GM12801 (cell line): ENCODE measurements around the gene TBC1D17.

Experiments
- CTCF ChIP-seq: IDR thresholded peaks from one replicate; pipeline ENCODE4 v1.5.1; 2011; ENCODE audit warnings: control low read depth; ENCODE audit not compliant: insufficient read length; ENCODE audit errors: extremely low read depth

Gene TBC1D17

DNA sequence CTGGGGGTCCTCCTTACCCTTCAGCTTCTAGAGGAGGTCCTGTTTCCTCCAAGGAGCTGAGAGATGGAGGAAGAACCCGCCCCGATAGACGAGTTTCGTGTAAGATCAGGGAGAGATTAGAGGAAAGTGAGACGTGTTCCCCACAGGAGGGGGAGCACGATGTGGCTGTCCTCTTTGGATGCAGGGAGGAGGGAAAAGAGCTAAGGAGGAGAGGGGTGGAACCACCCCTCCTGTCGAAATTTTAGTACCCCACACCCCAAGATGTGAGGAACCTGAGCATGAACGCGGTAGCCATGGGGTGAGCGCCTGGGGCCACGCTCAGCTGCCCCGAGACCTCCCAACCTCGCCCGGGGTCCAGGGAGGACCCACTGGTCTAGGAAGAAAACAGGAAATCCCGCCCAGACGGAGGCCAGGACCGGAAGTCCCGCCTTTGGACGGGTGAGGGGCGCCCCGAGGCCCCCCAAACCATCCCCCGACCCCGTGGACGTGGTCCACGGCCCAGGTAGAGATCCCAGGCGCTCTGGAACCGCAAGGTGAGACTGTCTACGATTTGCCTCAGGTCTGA is 1.6 kb upstream of the TBC1D17 start:
- no peak for TF ChIP-seq CTCF

DNA sequence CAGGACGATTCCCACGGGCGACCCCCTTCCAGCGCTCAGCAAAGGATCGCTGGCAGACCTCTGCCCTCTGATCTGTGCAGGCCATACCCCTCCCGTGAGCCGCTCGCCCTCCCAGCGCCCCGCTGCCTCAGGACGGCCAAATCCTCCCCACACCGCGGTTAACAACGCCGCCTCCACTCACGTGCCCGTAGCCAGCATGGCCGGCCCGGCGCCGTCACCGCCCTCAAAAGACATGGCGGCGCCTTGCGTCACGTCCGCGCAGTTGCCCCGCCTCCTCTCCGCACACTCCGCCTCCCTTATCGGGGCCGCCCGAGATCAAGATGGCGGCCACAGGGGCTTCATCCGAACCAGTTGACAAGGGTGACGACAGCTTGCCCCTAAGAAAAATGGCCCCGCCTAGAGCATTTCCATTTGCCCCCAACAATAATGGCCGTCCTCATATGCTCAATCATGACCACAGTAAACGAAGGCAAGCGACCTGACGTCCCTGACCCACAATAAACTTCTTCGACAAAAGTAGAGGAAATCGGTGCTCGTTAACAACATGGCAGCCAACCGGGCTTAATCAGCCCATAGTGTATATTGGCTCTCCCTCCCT is 981 bp upstream of the TBC1D17 start:
- TF ChIP-seq CTCF, result no peak

- TF ChIP-seq CTCF, result no peak
These were observed 609 bp downstream of the TBC1D17 start for GRCh38 chr19:49877879-49878743.

- TF ChIP-seq CTCF, result no peak
These were observed 1.2 kb downstream of the TBC1D17 start for GRCh38 chr19:49878744-49879070.

DNA sequence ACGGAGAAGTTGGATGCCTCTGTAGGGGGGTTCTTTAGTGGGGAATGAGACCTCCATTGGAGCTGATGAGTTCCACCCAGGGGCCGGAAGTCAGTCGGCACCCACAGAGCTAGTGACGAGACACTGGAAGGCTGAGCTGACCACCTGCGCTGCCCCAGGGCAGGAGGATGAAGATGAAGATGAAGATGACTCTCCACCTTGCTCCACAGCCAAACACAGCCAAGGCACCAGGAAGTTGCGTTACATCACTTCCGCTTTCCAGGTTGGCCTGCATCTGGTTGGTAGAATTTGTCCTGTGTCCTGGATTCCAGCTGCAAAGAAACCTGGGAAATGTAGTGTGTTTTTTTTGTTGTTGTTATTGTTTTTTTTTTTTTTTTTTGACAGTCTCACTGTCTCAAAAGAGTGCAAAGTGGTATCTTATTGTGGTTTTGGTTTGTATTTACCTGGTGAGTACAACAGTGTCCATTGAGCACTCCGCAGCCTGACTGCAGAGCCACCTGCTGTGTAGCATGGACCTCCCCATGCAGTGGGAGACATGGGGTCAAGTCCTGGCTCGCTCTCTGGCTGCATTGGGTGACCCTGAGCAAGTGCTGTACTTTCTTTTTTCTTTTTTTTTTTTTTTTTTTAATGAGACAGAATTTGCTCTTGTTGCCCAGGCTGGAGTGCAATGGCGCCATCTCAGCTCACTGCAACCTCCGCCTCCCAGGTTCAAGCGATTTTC is 1.9 kb downstream of the TBC1D17 start:
- TF ChIP-seq CTCF, result no peak

DNA sequence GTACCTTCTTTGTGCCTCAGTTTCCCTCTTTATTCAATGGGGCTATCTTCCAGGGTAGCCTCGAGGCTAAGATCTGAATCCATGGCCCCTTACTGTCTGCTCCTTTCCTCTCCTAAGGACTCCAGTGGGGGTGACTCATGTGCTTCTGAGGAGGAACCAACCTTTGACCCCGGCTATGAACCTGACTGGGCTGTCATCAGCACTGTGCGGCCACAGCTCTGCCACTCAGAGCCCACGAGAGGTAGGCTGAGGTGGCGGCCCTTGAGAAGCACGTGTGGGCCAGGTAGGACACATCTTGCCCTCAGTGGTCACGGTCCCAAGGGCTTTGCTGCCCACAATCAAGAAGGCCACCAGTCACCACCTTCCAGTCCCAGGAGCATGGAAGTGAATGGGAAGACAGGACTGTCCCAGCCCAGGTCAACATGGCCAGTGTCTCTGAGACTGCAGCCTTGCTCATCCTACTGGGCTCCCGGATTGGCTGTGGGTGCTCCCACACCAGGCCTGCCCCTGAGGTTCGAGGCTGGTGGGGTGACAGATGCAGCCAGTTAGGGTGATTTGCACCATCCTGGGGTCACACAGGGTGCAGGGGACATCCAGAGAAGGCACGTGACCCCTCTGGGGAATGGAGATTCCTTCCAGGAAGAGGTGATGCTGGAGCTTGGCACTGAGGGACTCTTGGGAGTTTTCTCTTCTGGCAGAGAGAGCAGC is 2.8 kb downstream of the TBC1D17 start:
- no peak for TF ChIP-seq CTCF

DNA sequence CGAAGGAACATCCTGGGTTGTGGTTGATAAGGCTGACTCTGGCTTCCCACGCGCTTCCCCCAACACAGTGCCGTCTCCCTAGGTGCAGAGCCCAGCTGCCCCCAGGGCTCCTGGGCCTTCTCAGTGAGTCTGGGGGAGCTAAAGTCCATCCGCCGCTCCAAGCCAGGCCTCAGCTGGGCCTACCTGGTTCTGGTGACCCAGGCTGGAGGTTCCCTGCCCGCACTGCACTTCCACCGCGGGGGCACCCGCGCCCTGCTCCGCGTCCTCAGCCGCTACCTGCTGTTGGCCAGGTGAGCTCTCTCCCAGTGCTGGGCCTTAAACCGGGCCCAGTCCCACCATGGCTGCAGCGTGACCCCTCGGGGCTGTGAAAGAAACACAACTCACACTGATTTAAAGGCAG is 3.7 kb downstream of the TBC1D17 start:
- TF ChIP-seq CTCF, result no peak
